ENCODE results near the gene SYNPO2.
"Not testable (repeated sequence)": the region's sequence is repeated elsewhere in the genome, so short reads cannot be mapped to it uniquely, and the experiment has no call there.

SYNPO2 gene

GRCh38 chr4:119003001-119003400, 114.3 kb downstream of the SYNPO2 start:
- not testable (repeated sequence) for H3K4me1 Mint-ChIP-seq (ENCODE audit: low read depth); H3K27me3 Mint-ChIP-seq; H3K9me3 Mint-ChIP-seq (ENCODE audit: low read depth); H3K27ac Mint-ChIP-seq; H3K36me3 Mint-ChIP-seq; H3K4me3 Mint-ChIP-seq

DNA sequence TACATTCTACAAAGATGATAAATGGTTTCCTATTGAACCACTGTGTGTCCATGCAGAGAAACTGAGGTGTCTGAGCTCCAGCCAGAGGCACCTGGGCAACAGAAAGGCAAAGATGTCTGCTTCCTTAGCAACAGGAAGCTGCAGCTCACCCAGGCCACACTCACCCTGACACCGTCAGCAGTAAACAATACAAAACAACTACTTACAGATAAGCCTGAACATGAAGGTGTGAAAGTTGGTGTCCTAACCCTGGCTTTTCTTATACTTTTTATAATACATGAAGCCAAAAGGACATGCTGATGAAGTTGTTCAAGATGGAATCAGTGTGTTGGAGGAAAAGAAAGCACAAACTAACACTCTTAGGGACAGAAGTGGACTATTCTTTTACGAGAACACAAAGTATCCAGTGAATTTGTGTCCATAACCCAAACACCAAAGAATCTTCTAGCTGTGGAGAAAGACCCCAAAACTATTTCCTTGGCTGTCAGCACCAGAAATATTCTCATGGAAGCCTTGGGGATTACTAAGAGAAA, 117.3 kb downstream of the SYNPO2 start:
- Mint-ChIP-seq H3K4me1 (ENCODE audit: low read depth) (no peaks in the 10 kb centered on the region), H3K27ac (no peak overlapping the region), H3K36me3 (no peaks in the 10 kb centered on the region), H3K4me3 (no peak overlapping the region), H3K9me3 (ENCODE audit: low read depth) (no peaks in the 10 kb centered on the region), H3K27me3 (peaks cover 1% of the 10 kb centered on the region)

DNA sequence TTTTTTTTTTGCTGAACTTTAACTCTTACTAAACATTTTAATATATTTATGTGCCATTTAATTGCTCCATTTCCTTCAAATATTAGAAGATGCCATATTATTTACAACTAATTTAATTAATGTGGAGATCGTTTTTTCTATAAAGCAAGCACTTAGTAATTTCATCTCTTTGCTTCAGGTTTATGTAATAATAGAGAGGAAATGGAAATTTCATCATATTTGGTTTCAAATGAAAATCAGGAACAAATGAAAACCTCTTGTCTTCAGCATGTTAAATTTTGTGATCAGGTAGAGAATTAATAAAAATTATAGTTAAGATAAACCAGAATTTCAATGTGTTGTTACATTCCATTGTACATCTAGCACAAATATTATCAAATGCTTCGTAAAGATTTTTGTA, 120.1 kb downstream of the SYNPO2 start:
- Mint-ChIP-seq H3K27me3 (peaks cover 1% of the 10 kb centered on the region), H3K27ac (no peak overlapping the region), H3K36me3 (no peaks in the 10 kb centered on the region), H3K4me1 (ENCODE audit: low read depth) (no peaks in the 10 kb centered on the region), H3K4me3 (no peak overlapping the region), H3K9me3 (ENCODE audit: low read depth) (no peaks in the 10 kb centered on the region)

DNA sequence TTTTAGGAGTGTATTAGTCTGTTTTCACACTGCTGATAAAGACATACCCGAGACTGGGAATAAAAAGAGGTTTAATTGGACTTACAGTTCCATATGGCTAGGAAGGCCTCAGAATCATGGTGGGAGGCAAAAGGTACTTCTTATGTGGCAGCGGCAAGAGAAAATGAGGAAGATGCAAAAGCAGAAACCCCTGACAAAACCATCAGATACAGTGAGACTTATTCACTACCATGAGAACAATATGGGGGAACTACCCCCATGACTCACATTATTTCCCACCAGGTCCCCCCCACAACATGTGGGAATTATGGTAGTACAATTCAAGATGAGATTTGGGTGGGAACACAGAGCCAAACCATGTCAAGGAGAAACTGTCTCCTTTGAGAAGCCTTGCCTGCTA, 121.6 kb downstream of the SYNPO2 start:
- not testable (repeated sequence) for H3K4me1 Mint-ChIP-seq (ENCODE audit: low read depth); H3K27ac Mint-ChIP-seq; H3K9me3 Mint-ChIP-seq (ENCODE audit: low read depth); H3K4me3 Mint-ChIP-seq; H3K27me3 Mint-ChIP-seq; H3K36me3 Mint-ChIP-seq

DNA sequence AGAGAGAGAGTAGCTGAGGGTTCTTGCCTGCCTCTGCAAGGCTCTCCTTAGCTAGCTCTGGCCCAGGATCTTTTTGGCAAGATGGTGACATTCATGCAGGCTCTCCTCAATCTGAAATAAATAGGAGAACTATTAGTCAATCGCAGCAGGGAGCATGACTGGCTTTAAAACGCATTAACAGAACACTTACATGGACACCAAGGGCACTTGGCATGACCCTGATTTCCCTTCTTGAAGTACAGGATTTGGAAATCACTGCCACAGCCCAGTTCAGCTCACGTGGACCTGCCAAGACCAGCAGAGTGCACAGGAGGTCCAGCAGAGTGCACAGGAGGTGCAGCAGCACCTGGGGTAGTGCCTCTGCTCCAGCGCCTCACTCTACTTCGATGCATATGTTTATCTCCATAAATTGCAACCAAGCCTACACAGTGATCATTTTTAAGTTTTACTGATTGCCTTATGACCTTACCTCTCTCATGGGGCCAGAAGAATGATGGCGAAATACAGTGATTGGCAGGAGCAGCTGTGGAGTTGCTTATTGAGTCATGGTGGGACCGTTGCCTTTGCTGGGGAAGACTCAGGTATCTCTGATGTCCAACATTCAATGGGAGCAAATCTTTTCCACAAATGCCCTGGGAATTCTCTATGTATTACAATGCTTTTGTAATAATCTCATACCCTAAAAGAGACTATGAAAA, 122.4 kb downstream of the SYNPO2 start:
- peaks cover 8% of the 10 kb centered on the region for H3K27me3 Mint-ChIP-seq
- H3K4me3 Mint-ChIP-seq = no peak overlapping the region
- H3K36me3 Mint-ChIP-seq = no peaks in the 10 kb centered on the region
- H3K9me3 Mint-ChIP-seq (ENCODE audit: low read depth) = no peaks in the 10 kb centered on the region
- H3K27ac Mint-ChIP-seq = no peak overlapping the region
- no peaks in the 10 kb centered on the region for H3K4me1 Mint-ChIP-seq (ENCODE audit: low read depth)

DNA sequence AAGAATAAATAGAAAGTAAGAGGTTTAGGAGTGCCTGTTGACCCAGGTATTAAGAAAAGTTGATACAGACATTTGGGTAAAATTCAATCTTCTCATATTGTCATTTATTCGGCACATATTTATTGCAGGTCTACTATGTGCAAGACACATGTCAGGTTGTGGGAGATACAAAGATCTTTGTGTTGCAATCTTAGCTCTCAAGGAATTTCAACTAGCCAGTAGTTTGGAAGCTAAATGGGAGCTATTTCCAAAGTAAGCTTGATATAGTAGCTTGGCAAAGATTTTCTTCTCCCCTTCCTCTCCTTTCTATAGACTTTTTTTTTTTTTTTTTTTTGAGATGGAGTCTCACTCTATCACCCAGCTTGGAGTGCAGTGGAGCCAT, 122.9 kb downstream of the SYNPO2 start:
- no peaks in the 10 kb centered on the region for H3K4me1 Mint-ChIP-seq (ENCODE audit: low read depth)
- no peak overlapping the region for H3K4me3 Mint-ChIP-seq
- H3K36me3 Mint-ChIP-seq = no peaks in the 10 kb centered on the region
- H3K27me3 Mint-ChIP-seq = peaks cover 8% of the 10 kb centered on the region
- H3K9me3 Mint-ChIP-seq (ENCODE audit: low read depth) = no peaks in the 10 kb centered on the region
- no peak overlapping the region for H3K27ac Mint-ChIP-seq

- Mint-ChIP-seq H3K36me3 (no peaks in the 10 kb centered on the region), H3K9me3 (ENCODE audit: low read depth) (no peaks in the 10 kb centered on the region), H3K4me3 (no peak overlapping the region), H3K4me1 (ENCODE audit: low read depth) (no peaks in the 10 kb centered on the region), H3K27me3 (peaks cover 9% of the 10 kb centered on the region), H3K27ac (no peak overlapping the region)
Measured at GRCh38 chr4:119014658-119015057, 126.0 kb downstream of the SYNPO2 start.

- no peak overlapping the region for H3K4me3 Mint-ChIP-seq
- no peaks in the 10 kb centered on the region for H3K9me3 Mint-ChIP-seq (ENCODE audit: low read depth)
- H3K27ac Mint-ChIP-seq = no peak overlapping the region
- H3K36me3 Mint-ChIP-seq = no peaks in the 10 kb centered on the region
- H3K27me3 Mint-ChIP-seq = peaks cover 10% of the 10 kb centered on the region
- H3K4me1 Mint-ChIP-seq (ENCODE audit: low read depth) = no peaks in the 10 kb centered on the region
Measured at GRCh38 chr4:119016636-119017035, 128.0 kb downstream of the SYNPO2 start.

- Mint-ChIP-seq H3K9me3 (ENCODE audit: low read depth) (no peaks in the 10 kb centered on the region), H3K27ac (no peak overlapping the region), H3K4me3 (no peak overlapping the region), H3K4me1 (ENCODE audit: low read depth) (no peaks in the 10 kb centered on the region), H3K36me3 (no peaks in the 10 kb centered on the region), H3K27me3 (peaks cover 10% of the 10 kb centered on the region)
Measured at GRCh38 chr4:119017636-119018035, 129.0 kb downstream of the SYNPO2 start.

DNA sequence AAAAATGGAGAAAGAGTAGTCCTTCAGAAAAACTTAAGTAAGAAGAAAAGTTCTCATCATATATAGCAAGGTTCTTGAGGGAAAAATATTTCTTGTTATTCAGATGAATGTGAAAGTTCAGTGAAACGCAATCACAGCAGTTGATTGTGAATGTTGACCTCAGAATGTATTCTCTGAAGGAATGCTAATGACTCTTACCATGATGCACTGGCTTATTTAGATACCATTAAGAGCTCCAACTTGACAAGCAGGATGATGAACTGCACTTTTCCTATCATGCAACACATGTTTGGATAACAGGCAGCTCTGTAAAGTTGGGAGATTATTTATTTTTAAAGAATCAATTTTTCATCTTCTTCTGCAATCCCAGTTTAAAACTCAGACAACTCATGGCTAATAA, 131.5 kb downstream of the SYNPO2 start:
- Mint-ChIP-seq H3K9me3 (ENCODE audit: low read depth) (no peaks in the 10 kb centered on the region), H3K36me3 (no peaks in the 10 kb centered on the region), H3K4me1 (ENCODE audit: low read depth) (no peaks in the 10 kb centered on the region), H3K27ac (no peak overlapping the region), H3K27me3 (peaks cover 6% of the 10 kb centered on the region), H3K4me3 (no peak overlapping the region)

DNA sequence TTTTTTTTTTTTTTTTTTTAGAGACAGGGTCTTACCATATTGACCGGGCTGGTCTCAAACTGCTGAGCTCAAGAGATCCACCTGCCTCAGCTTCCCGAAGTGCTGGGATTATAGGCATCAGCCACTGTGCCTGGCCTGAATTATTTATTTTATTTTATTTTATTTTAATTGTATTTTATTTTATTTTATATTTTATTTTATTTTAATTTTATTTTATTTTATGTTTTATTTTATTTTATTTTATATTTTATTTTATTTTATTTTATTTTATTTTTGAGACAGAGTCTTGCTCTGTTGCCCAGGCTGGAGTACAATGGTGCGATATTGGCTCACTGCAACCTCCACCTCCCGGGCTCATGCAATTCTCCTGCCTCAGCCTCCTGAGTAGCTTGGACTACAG, 133.9 kb downstream of the SYNPO2 start:
- H3K27ac Mint-ChIP-seq; H3K9me3 Mint-ChIP-seq (ENCODE audit: low read depth); H3K4me1 Mint-ChIP-seq (ENCODE audit: low read depth); H3K36me3 Mint-ChIP-seq; H3K27me3 Mint-ChIP-seq; H3K4me3 Mint-ChIP-seq: not testable (repeated sequence)

GRCh38 chr4:119024102-119024501, 135.4 kb downstream of the SYNPO2 start:
- no peaks in the 10 kb centered on the region for H3K9me3 Mint-ChIP-seq (ENCODE audit: low read depth)
- H3K4me3 Mint-ChIP-seq = no peak overlapping the region
- H3K27ac Mint-ChIP-seq = no peak overlapping the region

DNA sequence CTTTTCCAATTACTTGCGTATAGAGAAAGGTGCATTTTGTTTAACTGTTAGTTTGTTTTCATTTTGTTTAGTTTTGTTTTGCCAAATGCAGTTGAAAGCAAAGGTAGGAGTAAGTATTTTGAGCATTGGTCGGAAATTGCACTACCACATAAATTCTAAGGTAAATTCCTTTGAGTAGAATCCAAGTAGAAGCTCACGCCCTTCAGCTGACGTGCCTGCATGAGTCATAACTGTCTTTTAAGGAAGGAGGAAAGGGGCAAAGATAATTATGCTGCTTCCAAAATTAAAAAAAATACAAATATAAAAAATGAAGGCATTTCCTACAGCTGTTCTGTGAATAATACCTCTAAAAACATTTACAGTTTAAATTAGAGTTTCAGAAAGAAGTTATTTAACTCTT, 136.8 kb downstream of the SYNPO2 start:
- no peaks in the 10 kb centered on the region for H3K9me3 Mint-ChIP-seq (ENCODE audit: low read depth)
- no peaks in the 10 kb centered on the region for H3K4me1 Mint-ChIP-seq (ENCODE audit: low read depth)
- no peak overlapping the region for H3K27ac Mint-ChIP-seq
- peaks cover 3% of the 10 kb centered on the region for H3K27me3 Mint-ChIP-seq
- H3K36me3 Mint-ChIP-seq = peaks cover 3% of the 10 kb centered on the region
- no peak overlapping the region for H3K4me3 Mint-ChIP-seq

More at GRCh38 chr4:119024102-119024501, 135.4 kb downstream of the SYNPO2 start:
- H3K4me1 Mint-ChIP-seq (ENCODE audit: low read depth) = no peaks in the 10 kb centered on the region
- peaks cover 1% of the 10 kb centered on the region for H3K27me3 Mint-ChIP-seq
- no peaks in the 10 kb centered on the region for H3K36me3 Mint-ChIP-seq

DNA sequence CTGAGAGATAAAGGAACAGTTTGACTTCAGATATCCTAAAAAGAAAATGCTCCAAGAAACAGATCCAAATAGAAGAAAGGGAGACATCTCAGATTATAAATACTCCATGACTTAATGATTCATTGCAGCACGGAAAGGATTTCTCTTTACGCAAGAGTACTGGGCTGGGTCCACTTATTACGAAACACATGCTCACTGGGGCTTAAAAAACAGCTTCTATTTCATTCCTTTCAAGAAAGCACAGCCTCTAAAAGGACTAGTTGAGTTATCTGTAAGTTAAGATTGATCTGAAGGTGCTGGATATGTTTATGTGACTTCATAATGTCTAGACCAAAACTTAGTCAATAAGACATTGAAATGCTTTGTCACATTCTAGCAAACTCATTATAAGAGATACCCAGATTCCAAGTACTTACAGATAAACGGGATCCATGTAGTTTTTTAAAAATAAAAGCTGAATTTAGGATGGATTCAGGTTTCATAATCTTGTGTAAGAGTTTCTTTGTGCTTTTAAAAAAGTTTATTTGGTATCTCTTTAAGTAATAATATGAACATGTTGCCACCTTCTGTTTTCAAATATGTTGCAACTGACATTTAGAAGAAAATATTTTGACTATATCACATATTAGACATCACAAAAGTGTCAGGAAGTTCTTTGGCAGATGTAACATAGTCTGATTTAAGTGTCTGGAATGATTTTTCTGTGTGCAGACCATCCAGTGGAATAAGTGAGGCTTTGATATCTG, 137.4 kb downstream of the SYNPO2 start:
- peaks cover 3% of the 10 kb centered on the region for H3K36me3 Mint-ChIP-seq
- peaks cover 3% of the 10 kb centered on the region for H3K27me3 Mint-ChIP-seq
- no peaks in the 10 kb centered on the region for H3K4me1 Mint-ChIP-seq (ENCODE audit: low read depth)
- H3K4me3 Mint-ChIP-seq = no peak overlapping the region
- no peaks in the 10 kb centered on the region for H3K9me3 Mint-ChIP-seq (ENCODE audit: low read depth)
- H3K27ac Mint-ChIP-seq = no peak overlapping the region

GRCh38 chr4:119026662-119027444, 138.2 kb downstream of the SYNPO2 start:
- Mint-ChIP-seq H3K27me3 (peaks cover 2% of the 10 kb centered on the region), H3K27ac (no peak overlapping the region), H3K4me1 (ENCODE audit: low read depth) (no peaks in the 10 kb centered on the region), H3K4me3 (no peak overlapping the region), H3K9me3 (ENCODE audit: low read depth) (no peaks in the 10 kb centered on the region), H3K36me3 (peaks cover 3% of the 10 kb centered on the region)

All from activated naive CD8-positive, alpha-beta T cell (primary cell).